Endothelial cell of umbilical vein (primary cell): ENCODE data around the gene CDH2. TPM values are rescaled to one million over a fixed set of nuclear protein-coding genes. Genes with fewer than 3 reads are reported as not detected.
A peak's percentile ranks its signal among the peaks of the same experiment; 100 is the strongest.

Experiments
- BruUV-seq: library from RNA; stranded (reverse); fragments of 400-500 nt; replicated peaks from 2 replicates; lab custom pipeline; 2021; lab: Mats Ljungman, UMichigan
- CTCF ChIA-PET: fragments of 300-600, 350-600 bp; sonication (Branson Sonifier 250); formaldehyde crosslinking; loops from one replicate; lab custom pipeline; 2021; ENCODE audit warnings: antibody characterized with exemption, inconsistent platforms; lab: Charles Lee
- POLR2A ChIA-PET: fragments of 300-600, 350-600 bp; sonication (Branson Sonifier 250); formaldehyde crosslinking; loops from one replicate; lab custom pipeline; 2021; ENCODE audit warnings: antibody characterized with exemption, inconsistent platforms; lab: Charles Lee
- DNase-seq: peaks from one replicate; pipeline ENCODE4 v3.0.0-alpha.2; 2011; ENCODE audit warnings: low read depth, low spot score
- FAIRE-seq: peaks from 2 replicates; lab custom pipeline; 2011; peaks lifted over from hg19 to GRCh38; lab: Jason Lieb, UNC
- H2AFZ ChIP-seq: 2 replicates; pipeline ENCODE4 v1.6.0; 2012; ENCODE audit warnings: low read depth, low read length, control low read depth, inconsistent platforms
- H3K27ac ChIP-seq: 2 replicates; pipeline ENCODE4 v1.5.1; 2011; ENCODE audit warnings: low read depth, mild to moderate bottlenecking, control low read depth, low read length, moderate library complexity; ENCODE audit not compliant: insufficient read depth
- H3K27me3 ChIP-seq, 2 experiments: 2 replicates each; pipeline versions ENCODE4 v1.6.0 to v1.6.1; 2011; ENCODE audit warnings: low read length in 2 of 2, mixed read lengths in 1 of 2; ENCODE audit not compliant: control insufficient read depth in 2 of 2, insufficient read depth in 2 of 2
- H3K36me3 ChIP-seq, 2 experiments: 2 replicates in 1 of 2; 3 replicates in 1 of 2; pipeline ENCODE4 v1.5.1; 2011; ENCODE audit warnings: low read length in 2 of 2, mild to moderate bottlenecking in 1 of 2, moderate library complexity in 1 of 2; ENCODE audit not compliant: control insufficient read depth in 2 of 2, insufficient read depth in 2 of 2; ENCODE audit errors: extremely low read depth in 1 of 2
- H3K4me1 ChIP-seq: 3 replicates; pipeline ENCODE4 v1.5.1; 2011; ENCODE audit warnings: mild to moderate bottlenecking, low read length; ENCODE audit not compliant: control insufficient read depth, insufficient read depth; ENCODE audit errors: extremely low read depth
- H3K4me2 ChIP-seq: 2 replicates; pipeline ENCODE4 v1.6.1; 2011; ENCODE audit warnings: low read length, control low read depth, mixed read lengths; ENCODE audit not compliant: insufficient read depth
- H3K4me3 ChIP-seq, 3 experiments: fragments of 200-600 bp in 1 of 3; sonication (generic), shearing (Covaris generic) in 1 of 3; replicated peaks in 1 of 3; 2 replicates each; pipeline ENCODE4 v1.5.1; 2011 to 2016; ENCODE audit warnings: control low read depth in 3 of 3, low read length in 3 of 3, mild to moderate bottlenecking in 2 of 3, inconsistent platforms in 1 of 3, low read depth in 1 of 3, moderate library complexity in 1 of 3; ENCODE audit not compliant: insufficient read depth in 1 of 3
- H3K79me2 ChIP-seq: 2 replicates; pipeline ENCODE4 v1.6.0; 2012; ENCODE audit warnings: low read length, inconsistent platforms; ENCODE audit not compliant: control insufficient read depth, insufficient read depth
- H3K9ac ChIP-seq: replicated peaks from 2 replicates; pipeline ENCODE3; 2011; ENCODE audit warnings: low read length, control low read depth; ENCODE audit not compliant: insufficient read depth; ENCODE audit errors: extremely low read depth
- H3K9me1 ChIP-seq: replicated peaks from 3 replicates; pipeline ENCODE4 v1.6.0; 2011; ENCODE audit warnings: mild to moderate bottlenecking, low read length; ENCODE audit not compliant: control insufficient read depth, insufficient read depth; ENCODE audit errors: extremely low read depth
- H3K9me3 ChIP-seq: replicated peaks from 2 replicates; pipeline ENCODE4 v1.5.1; 2012; ENCODE audit warnings: low read length, inconsistent platforms; ENCODE audit not compliant: control insufficient read depth, insufficient read depth
- H4K20me1 ChIP-seq: replicated peaks from 2 replicates; pipeline ENCODE3; 2011; ENCODE audit warnings: mild to moderate bottlenecking, low read length; ENCODE audit not compliant: control insufficient read depth, insufficient read depth; ENCODE audit errors: extremely low read depth
- CTCF ChIP-seq, 2 donors: IDR thresholded peaks; 1 replicate in 1 of 2; 2 replicates in 1 of 2; pipeline ENCODE4 v1.5.1; 2011; ENCODE audit warnings: low read length in 2 of 2, mild to moderate bottlenecking in 2 of 2, moderate library complexity in 2 of 2, control low read depth in 1 of 2, inconsistent platforms in 1 of 2, low read depth in 1 of 2; ENCODE audit not compliant: insufficient read depth in 1 of 2; ENCODE audit errors: extremely low read depth in 1 of 2
- EZH2 ChIP-seq: IDR thresholded peaks from 2 replicates; pipeline ENCODE4 v1.6.1; 2012; ENCODE audit warnings: borderline replicate concordance, low read depth, mild to moderate bottlenecking, moderate library complexity, low read length, inconsistent platforms; ENCODE audit not compliant: severe bottlenecking
- FOS ChIP-seq: IDR thresholded peaks from 2 replicates; pipeline ENCODE4 v1.6.1; 2011; ENCODE audit warnings: mild to moderate bottlenecking, low read length, moderate library complexity, borderline replicate concordance; ENCODE audit not compliant: insufficient read depth
- GATA2 ChIP-seq: IDR thresholded peaks from 2 replicates; pipeline ENCODE4 v1.7.0; 2011; ENCODE audit warnings: low read depth, mild to moderate bottlenecking, moderate library complexity, mixed read lengths, low read length; ENCODE audit not compliant: insufficient read length, insufficient read depth
- JUN ChIP-seq: IDR thresholded peaks from 2 replicates; pipeline ENCODE4 v1.6.1; 2011; ENCODE audit warnings: borderline replicate concordance, low read depth; ENCODE audit not compliant: insufficient read length, insufficient read depth
- MAX ChIP-seq: IDR thresholded peaks from 2 replicates; pipeline ENCODE4 v1.6.1; 2011; ENCODE audit not compliant: insufficient read depth, insufficient read length
- MYC ChIP-seq: IDR thresholded peaks from one replicate; pipeline ENCODE4 v1.6.1; 2011; ENCODE audit warnings: mild to moderate bottlenecking, low read depth, low read length
- POLR2A ChIP-seq: IDR thresholded peaks from 2 replicates; pipeline ENCODE4 v1.6.1; 2012; ENCODE audit warnings: low read depth, mild to moderate bottlenecking, control low read depth, low read length
- POLR2AphosphoS5 ChIP-seq: IDR thresholded peaks from 2 replicates; pipeline ENCODE4 v1.6.1; 2012; ENCODE audit warnings: low read depth, mild to moderate bottlenecking, control low read depth, low read length, moderate library complexity; ENCODE audit not compliant: insufficient read depth
- dilution Hi-C: fragments of 300-500 bp; cut with MboI; formaldehyde crosslinking; loops from one replicate; pipeline ENCODE4 v1.15.0; 2019; ENCODE audit warnings: low sequenced_read_pairs; ENCODE audit not compliant: extremely low pct_ligation_motif_present
- intact Hi-C: fragments of 100-400 bp; cut with micrococcal nuclease; formaldehyde crosslinking; loops from one replicate; pipeline ENCODE4 v1.10.0; 2022
- polyA plus RNA-seq, 4 experiments: library from polyadenylated mRNA; depleted of rRNA in 3 of 4; stranded (reverse) in 3 of 4; unstranded in 1 of 4; fragments of >200 nt; gene quantifications; 2 replicates each; pipeline versions ENCODE4 v1.2.1 to v1.2.3, GENCODE V29; 2011 to 2012; ENCODE audit warnings: missing spikeins in 1 of 4
- total RNA-seq: library from RNA; stranded (reverse); gene quantifications from 2 replicates; pipeline ENCODE4 v1.2.3, GENCODE V29; 2021

CDH2 gene
- total and polyA plus RNA-seq, 2 donors (not counting 3 experiments of a cell fraction or from before 2014, with no cell fraction given): 37.6 to 59.5 TPM

- Histone ChIP-seq H3K27ac (no peak overlapping the region), H3K9ac (no peak overlapping the region), H3K4me1 (no peaks in the 10 kb centered on the region), H3K4me2 (no peak overlapping the region), H3K27me3 (no peaks in the 10 kb centered on the region), H3K79me2 (peaks cover 46% of the 10 kb centered on the region), H3K4me3 (no peak overlapping the region), H3K36me3 (no peaks in the 10 kb centered on the region), H2AFZ (no peak overlapping the region), H3K9me1 (no peaks in the 10 kb centered on the region), H3K9me3 (no peaks in the 10 kb centered on the region), H4K20me1 (peaks cover 3% of the 10 kb centered on the region)
- POLR2A ChIA-PET: no interaction called here
- FAIRE-seq: peak; percentile 33
- dilution Hi-C loops (no loop called here), intact Hi-C loops (no loop called here)
- CTCF ChIA-PET: interaction anchor here (0.7 to 1.9 kb wide), 4 partner anchors 12 to 145 kb away, joined by 3 to 6 read pairs (median 3); no protein-coding TSS in a partner anchor
- no peak for DNase-seq
- no TSS peak for BruUV-seq
- TF ChIP-seq POLR2A (no peak), MYC (no peak), CTCF (IDR thresholded peaks at IDR 0.05; ENCODE audit: extremely low read depth in 1 of 2, insufficient read depth in 1 of 2, low read depth in 1 of 2, low read length in 2 of 2) (no peak), MAX (no peak), POLR2AphosphoS5 (no peak), EZH2 (no peak), JUN (no peak), GATA2 (no peak), FOS (no peak)
These were observed 18.8 kb downstream of the CDH2 start for GRCh38 chr18:28158083-28158581.
